COR-L47 (cell line): Measurements from ENCODE around the gene OTULINL.

ENCODE experiments used
- DNase-seq: peaks from one replicate; lab custom pipeline; 2025; lab: John Stamatoyannopoulos, UW

Gene OTULINL

GRCh38 chr5:14577079-14577725, 4.4 kb upstream of the OTULINL start:
- DNase-seq, result no peak

GRCh38 chr5:14577971-14578370, 3.6 kb upstream of the OTULINL start:
- no peak for DNase-seq

GRCh38 chr5:14579246-14579645, 2.3 kb upstream of the OTULINL start:
- no peak for DNase-seq

- no peak for DNase-seq
Observed at GRCh38 chr5:14579731-14580397, 1.7 kb upstream of the OTULINL start.

- DNase-seq, result no peak
Observed at GRCh38 chr5:14580398-14581034, 1.1 kb upstream of the OTULINL start.

- peak; percentile 68 for DNase-seq
Observed at GRCh38 chr5:14581891-14582796, 552 bp downstream of the OTULINL start.

- peak; percentile 48 for DNase-seq
Observed at GRCh38 chr5:14582797-14583137, 1.2 kb downstream of the OTULINL start.

GRCh38 chr5:14584848-14585247, 3.3 kb downstream of the OTULINL start:
- no peak for DNase-seq

GRCh38 chr5:14587150-14587549, 5.6 kb downstream of the OTULINL start:
- no peak for DNase-seq

GRCh38 chr5:14588145-14588544, 6.6 kb downstream of the OTULINL start:
- DNase-seq, result no peak

GRCh38 chr5:14588758-14589543, 7.4 kb downstream of the OTULINL start:
- no peak for DNase-seq

GRCh38 chr5:14590949-14591348, 9.4 kb downstream of the OTULINL start:
- no peak for DNase-seq

GRCh38 chr5:14591548-14591947, 10.0 kb downstream of the OTULINL start:
- DNase-seq, result no peak

GRCh38 chr5:14593326-14594021, 11.9 kb downstream of the OTULINL start:
- DNase-seq, result no peak

GRCh38 chr5:14594378-14595074, 12.9 kb downstream of the OTULINL start:
- no peak for DNase-seq

- no peak for DNase-seq
Observed at GRCh38 chr5:14595189-14595588, 13.6 kb downstream of the OTULINL start.

- no peak for DNase-seq
Observed at GRCh38 chr5:14595891-14596290, 14.3 kb downstream of the OTULINL start.

GRCh38 chr5:14597080-14597479, 15.5 kb downstream of the OTULINL start:
- DNase-seq, result no peak

GRCh38 chr5:14598225-14598624, 16.6 kb downstream of the OTULINL start:
- DNase-seq, result no peak

GRCh38 chr5:14599476-14600127, 18.0 kb downstream of the OTULINL start:
- DNase-seq, result no peak
